ENCODE data around the gene HNRNPA2B1.
"Not testable (repeated sequence)": the region's sequence is repeated elsewhere in the genome, so short reads cannot be mapped to it uniquely, and the experiment has no call there.

HNRNPA2B1 gene

GRCh38 chr7:26187380-26188205 is 13.0 kb downstream of the HNRNPA2B1 start:
- DNase-seq (ENCODE audit: low read depth, low spot score): no peak
- H3K4me3 ChIP-seq (ENCODE audit: low read length): no peak overlapping the region

GRCh38 chr7:26186364-26187311 is 13.9 kb downstream of the HNRNPA2B1 start:
- no peak for DNase-seq (ENCODE audit: low read depth, low spot score)
- H3K4me3 ChIP-seq (ENCODE audit: low read length): no peak overlapping the region

GRCh38 chr7:26185844-26186180 is 14.7 kb downstream of the HNRNPA2B1 start:
- DNase-seq (ENCODE audit: low read depth, low spot score): no peak
- H3K4me3 ChIP-seq (ENCODE audit: low read length): no peak overlapping the region

GRCh38 chr7:26185131-26185843 is 15.3 kb downstream of the HNRNPA2B1 start:
- H3K4me3 ChIP-seq (ENCODE audit: low read length): no peak overlapping the region
- no peak for DNase-seq (ENCODE audit: low read depth, low spot score)

GRCh38 chr7:26184281-26185101 is 16.1 kb downstream of the HNRNPA2B1 start:
- H3K4me3 ChIP-seq (ENCODE audit: low read length); DNase-seq (ENCODE audit: low read depth, low spot score): not testable (repeated sequence)

GRCh38 chr7:26183545-26184280 is 16.8 kb downstream of the HNRNPA2B1 start:
- no peak for DNase-seq (ENCODE audit: low read depth, low spot score)
- no peak overlapping the region for H3K4me3 ChIP-seq (ENCODE audit: low read length)

- DNase-seq (ENCODE audit: low read depth, low spot score): no peak
- no peak overlapping the region for H3K4me3 ChIP-seq (ENCODE audit: low read length)
Observed at GRCh38 chr7:26182706-26183105, 17.8 kb downstream of the HNRNPA2B1 start.

- DNase-seq (ENCODE audit: low read depth, low spot score): no peak
Observed at GRCh38 chr7:26182283-26182682, 18.3 kb downstream of the HNRNPA2B1 start.

GRCh38 chr7:26181474-26182227 is 18.9 kb downstream of the HNRNPA2B1 start:
- no peak for DNase-seq (ENCODE audit: low read depth, low spot score)

More at GRCh38 chr7:26182283-26182682, 18.3 kb downstream of the HNRNPA2B1 start:
- H3K4me3 ChIP-seq (ENCODE audit: low read length): no peak overlapping the region

GRCh38 chr7:26180792-26181198 is 19.8 kb downstream of the HNRNPA2B1 start:
- no peak overlapping the region for H3K4me3 ChIP-seq (ENCODE audit: low read length)
- no peak for DNase-seq (ENCODE audit: low read depth, low spot score)

More at GRCh38 chr7:26181474-26182227, 18.9 kb downstream of the HNRNPA2B1 start:
- H3K4me3 ChIP-seq (ENCODE audit: low read length): no peak overlapping the region

- no peak overlapping the region for H3K4me3 ChIP-seq (ENCODE audit: low read length)
- DNase-seq (ENCODE audit: low read depth, low spot score): no peak
Observed at GRCh38 chr7:26179826-26180497, 20.6 kb downstream of the HNRNPA2B1 start.

GRCh38 chr7:26179422-26179821 is 21.1 kb downstream of the HNRNPA2B1 start:
- DNase-seq (ENCODE audit: low read depth, low spot score): no peak
- H3K4me3 ChIP-seq (ENCODE audit: low read length): no peak overlapping the region

- DNase-seq (ENCODE audit: low read depth, low spot score): no peak
- H3K4me3 ChIP-seq (ENCODE audit: low read length): no peak overlapping the region
Observed at GRCh38 chr7:26178272-26178960, 22.1 kb downstream of the HNRNPA2B1 start.

- not testable (repeated sequence) for H3K4me3 ChIP-seq (ENCODE audit: low read length); DNase-seq (ENCODE audit: low read depth, low spot score)
Observed at GRCh38 chr7:26177269-26177668, 23.3 kb downstream of the HNRNPA2B1 start.

GRCh38 chr7:26176696-26177095 is 23.9 kb downstream of the HNRNPA2B1 start:
- not testable (repeated sequence) for H3K4me3 ChIP-seq (ENCODE audit: low read length); DNase-seq (ENCODE audit: low read depth, low spot score)

- H3K4me3 ChIP-seq (ENCODE audit: low read length); DNase-seq (ENCODE audit: low read depth, low spot score): not testable (repeated sequence)
Observed at GRCh38 chr7:26175903-26176302, 24.6 kb downstream of the HNRNPA2B1 start.
